GM19035 (cell line): Measurements from ENCODE around the gene JMJD1C.
A peak's percentile ranks its signal among the peaks of the same experiment; 100 is the strongest.
"Not testable (repeated sequence)": the region's sequence is repeated elsewhere in the genome, so short reads cannot be mapped to it uniquely, and the experiment has no call there.

Experiments used
- ATAC-seq: cut with Tn5 transposase; IDR thresholded peaks from one replicate; pipeline ENCODE4 v1.9.1; 2021; ENCODE audit not compliant: unreplicated experiment

Gene JMJD1C

GRCh38 chr10:63465293-63466143 is at the start of gene JMJD1C:
TSS of gene JMJD1C (minus strand) at chr10:63465977. CDS start at chr10:63465662, 315 bp downstream.
- peak; percentile 72 for ATAC-seq

GRCh38 chr10:63515002-63515763 is 49.4 kb upstream of the JMJD1C start:
- no peak for ATAC-seq

- no peak for ATAC-seq
Measured at GRCh38 chr10:63506554-63506953, 40.8 kb upstream of the JMJD1C start.

- no peak for ATAC-seq
Measured at GRCh38 chr10:63505562-63505961, 39.8 kb upstream of the JMJD1C start.

- no peak for ATAC-seq
Measured at GRCh38 chr10:63504145-63504881, 38.5 kb upstream of the JMJD1C start.

- ATAC-seq: no peak
Measured at GRCh38 chr10:63503395-63503794, 37.6 kb upstream of the JMJD1C start.

- no peak for ATAC-seq
Measured at GRCh38 chr10:63502832-63503231, 37.1 kb upstream of the JMJD1C start.

GRCh38 chr10:63501954-63502353 is 36.2 kb upstream of the JMJD1C start:
- no peak for ATAC-seq

- ATAC-seq: not testable (repeated sequence)
Measured at GRCh38 chr10:63500551-63500950, 34.8 kb upstream of the JMJD1C start.

GRCh38 chr10:63498665-63499064 is 32.9 kb upstream of the JMJD1C start:
- no peak for ATAC-seq

- no peak for ATAC-seq
Measured at GRCh38 chr10:63497321-63497720, 31.5 kb upstream of the JMJD1C start.

- ATAC-seq: no peak
Measured at GRCh38 chr10:63496561-63496960, 30.8 kb upstream of the JMJD1C start.

GRCh38 chr10:63494951-63495350 is 29.2 kb upstream of the JMJD1C start:
- ATAC-seq: no peak

- ATAC-seq: no peak
Measured at GRCh38 chr10:63493004-63493403, 27.2 kb upstream of the JMJD1C start.

GRCh38 chr10:63492317-63492690 is 26.5 kb upstream of the JMJD1C start:
- not testable (repeated sequence) for ATAC-seq

GRCh38 chr10:63491588-63492316 is 26.0 kb upstream of the JMJD1C start:
- ATAC-seq: no peak

GRCh38 chr10:63489838-63490237 is 24.1 kb upstream of the JMJD1C start:
- no peak for ATAC-seq

- ATAC-seq: no peak
Measured at GRCh38 chr10:63487990-63488389, 22.2 kb upstream of the JMJD1C start.

GRCh38 chr10:63483983-63484382 is 18.2 kb upstream of the JMJD1C start:
- ATAC-seq: no peak

GRCh38 chr10:63481815-63482421 is 16.1 kb upstream of the JMJD1C start:
- ATAC-seq: no peak
